CD4-positive, alpha-beta T cell treated with Interleukin-15 for 4 hours (primary cell): ENCODE results near the gene RDH8.

ENCODE experiments used
- DNase-seq: peaks from one replicate; pipeline ENCODE4 v3.0.0-alpha.2; 2020; ENCODE audit warnings: low spot score

Gene RDH8

GRCh38 chr19:10037367-10037766 lies 24.1 kb downstream of the RDH8 start:
- no peak for DNase-seq

GRCh38 chr19:10037809-10038208 lies 24.5 kb downstream of the RDH8 start:
- DNase-seq, result no peak

- no peak for DNase-seq
Measured at GRCh38 chr19:10043286-10043927, 30.1 kb downstream of the RDH8 start.

- no peak for DNase-seq
Measured at GRCh38 chr19:10044390-10044789, 31.1 kb downstream of the RDH8 start.

GRCh38 chr19:10045371-10045770 lies 32.1 kb downstream of the RDH8 start:
- DNase-seq, result no peak

GRCh38 chr19:10049626-10050025 lies 36.3 kb downstream of the RDH8 start:
- DNase-seq, result no peak

- no peak for DNase-seq
Measured at GRCh38 chr19:10052602-10053360, 39.5 kb downstream of the RDH8 start.

- DNase-seq, result no peak
Measured at GRCh38 chr19:10061717-10062310, 48.5 kb downstream of the RDH8 start.

- DNase-seq, result peak; percentile 15
Measured at GRCh38 chr19:10068205-10068604, 54.9 kb downstream of the RDH8 start.

GRCh38 chr19:10069046-10069445 lies 55.8 kb downstream of the RDH8 start:
- DNase-seq, result no peak

GRCh38 chr19:10070730-10071446 lies 57.6 kb downstream of the RDH8 start:
- no peak for DNase-seq
